Peyer's patch (tissue), 4 donors: Measurements from ENCODE around the gene MAP3K7.

Experiments used
- CTCF ChIP-seq, 6 experiments: fragments of 450-650 bp in 4 of 6; fragments of 200-600 bp in 2 of 6; sonication (generic) in 1 of 6; IDR thresholded peaks; one replicate each; pipeline ENCODE4 v1.5.1; 2017 to 2019; ENCODE audit warnings: antibody characterized with exemption in 6 of 6, mild to moderate bottlenecking in 3 of 6, moderate library complexity in 1 of 6
- POLR2A ChIP-seq, 2 donors: fragments of 450-650 bp; IDR thresholded peaks; one replicate each; pipeline ENCODE4 v1.5.1; 2017; ENCODE audit warnings: antibody characterized with exemption in 2 of 2, mild to moderate bottlenecking in 2 of 2, moderate library complexity in 2 of 2

- TF ChIP-seq CTCF (IDR thresholded peaks at IDR 0.05) (no peak), POLR2A (IDR thresholded peaks at IDR 0.05) (no peak)
Measured at GRCh38 chr6:90619221-90619620, 32.3 kb upstream of the MAP3K7 start.
